ENCODE data around the gene BUB1. TPM values are rescaled to one million over a fixed set of nuclear protein-coding genes. Genes with fewer than 3 reads are reported as not detected.

Gene BUB1
- total and polyA plus RNA-seq, 9 donors, result 0.17 to 2.3 (median 0.74) TPM

GRCh38 chr2:110724820-110725219, 47.0 kb upstream of the BUB1 start:
- 72 to 89% (median 76%) methylated on average over 2 of the region's 2 CpGs for WGBS, 3 donors
- intact Hi-C loops (cut with DNase I), result no loop called here

GRCh38 chr2:110720547-110720946, 42.7 kb upstream of the BUB1 start:
- no peak overlapping the region for H3K27ac ChIP-seq
- H3K4me1 ChIP-seq (ENCODE audit: insufficient read depth), result peaks cover 6% of the 10 kb centered on the region
- no peaks in the 10 kb centered on the region for H3K36me3 ChIP-seq
- DNase-seq, result no peak
- TF ChIP-seq POLR2A (IDR thresholded peaks at IDR 0.05) (no peak), CTCF (IDR thresholded peaks at IDR 0.05) (no peak), EP300 (IDR thresholded peaks at IDR 0.05) (no peak)
- WGBS, 3 donors, result 77 to 80% (median 77%) methylated on average over 5 of the region's 5 CpGs
- no peak overlapping the region for H3K4me3 ChIP-seq
- intact Hi-C loops (cut with DNase I), result no loop called here
- no peaks in the 10 kb centered on the region for H3K27me3 ChIP-seq
- no peaks in the 10 kb centered on the region for H3K9me3 ChIP-seq

More at GRCh38 chr2:110724820-110725219, 47.0 kb upstream of the BUB1 start:
- Histone ChIP-seq H3K4me1 (ENCODE audit: insufficient read depth) (no peaks in the 10 kb centered on the region), H3K4me3 (no peak overlapping the region), H3K9me3 (no peaks in the 10 kb centered on the region), H3K27me3 (no peaks in the 10 kb centered on the region), H3K36me3 (no peaks in the 10 kb centered on the region), H3K27ac (no peak overlapping the region)
- no peak for DNase-seq
- TF ChIP-seq CTCF (IDR thresholded peaks at IDR 0.05) (no peak), EP300 (IDR thresholded peaks at IDR 0.05) (no peak), POLR2A (IDR thresholded peaks at IDR 0.05) (no peak)

- no peaks in the 10 kb centered on the region for H3K27me3 ChIP-seq
- no peak for DNase-seq
- H3K4me1 ChIP-seq (ENCODE audit: insufficient read depth), result peaks cover 11% of the 10 kb centered on the region
- no peak overlapping the region for H3K4me3 ChIP-seq
- no peaks in the 10 kb centered on the region for H3K9me3 ChIP-seq
- intact Hi-C loops (cut with DNase I), result no loop called here
- TF ChIP-seq POLR2A (IDR thresholded peaks at IDR 0.05), result no peak
- TF ChIP-seq CTCF (IDR thresholded peaks at IDR 0.05), result no peak
- TF ChIP-seq EP300 (IDR thresholded peaks at IDR 0.05), result no peak
- no peaks in the 10 kb centered on the region for H3K36me3 ChIP-seq
- 59 to 68% (median 62%) methylated on average over 2 of the region's 2 CpGs for WGBS, 3 donors
- no peak overlapping the region for H3K27ac ChIP-seq
Measured at GRCh38 chr2:110718990-110719389, 41.1 kb upstream of the BUB1 start.

GRCh38 chr2:110718382-110718781, 40.5 kb upstream of the BUB1 start:
- intact Hi-C loops (cut with DNase I), result no loop called here
- TF ChIP-seq CTCF (IDR thresholded peaks at IDR 0.05) (no peak), POLR2A (IDR thresholded peaks at IDR 0.05) (no peak), EP300 (IDR thresholded peaks at IDR 0.05) (no peak)

More at GRCh38 chr2:110718382-110718781, 40.5 kb upstream of the BUB1 start:
- Histone ChIP-seq H3K27ac (no peak overlapping the region), H3K4me1 (ENCODE audit: insufficient read depth) (peaks cover 11% of the 10 kb centered on the region), H3K36me3 (no peaks in the 10 kb centered on the region), H3K4me3 (no peak overlapping the region), H3K9me3 (no peaks in the 10 kb centered on the region), H3K27me3 (no peaks in the 10 kb centered on the region)
- no peak for DNase-seq
- 75 to 85% (median 84%) methylated on average over 2 of the region's 2 CpGs for WGBS, 3 donors

All from ovary (tissue), 9 donors.